NCI-H82 treated with DMSO at 0.1 percent for 48 hours (cell line): ENCODE measurements around the gene PDHX.
A peak's percentile ranks its signal among the peaks of the same experiment; 100 is the strongest.

Experiments used
- DNase-seq: peaks from one replicate; lab custom pipeline; 2025; ENCODE audit not compliant: unreplicated experiment; lab: John Stamatoyannopoulos, UW

PDHX gene

GRCh38 chr11:34988294-34989255 lies 72.2 kb downstream of the PDHX start:
- no peak for DNase-seq

DNA sequence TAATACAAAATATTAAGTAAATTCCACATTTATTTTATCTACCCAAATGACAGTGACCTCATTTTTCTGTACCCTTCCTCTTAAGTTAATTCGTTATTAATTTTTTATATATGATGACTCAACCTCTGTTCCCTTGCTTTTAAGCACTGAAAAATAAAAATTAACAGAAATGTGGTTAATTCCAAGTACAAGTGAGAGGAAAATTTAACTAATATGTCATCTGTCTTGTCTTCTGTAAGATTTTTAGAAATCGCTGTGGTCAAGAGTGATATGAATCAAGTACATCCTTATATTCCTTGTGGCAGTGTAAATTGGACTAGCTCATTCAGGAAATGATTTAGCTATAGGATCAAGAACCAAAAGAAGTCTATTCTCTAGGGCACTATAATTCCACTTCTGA lies 74.5 kb downstream of the PDHX start:
- no peak for DNase-seq

DNA sequence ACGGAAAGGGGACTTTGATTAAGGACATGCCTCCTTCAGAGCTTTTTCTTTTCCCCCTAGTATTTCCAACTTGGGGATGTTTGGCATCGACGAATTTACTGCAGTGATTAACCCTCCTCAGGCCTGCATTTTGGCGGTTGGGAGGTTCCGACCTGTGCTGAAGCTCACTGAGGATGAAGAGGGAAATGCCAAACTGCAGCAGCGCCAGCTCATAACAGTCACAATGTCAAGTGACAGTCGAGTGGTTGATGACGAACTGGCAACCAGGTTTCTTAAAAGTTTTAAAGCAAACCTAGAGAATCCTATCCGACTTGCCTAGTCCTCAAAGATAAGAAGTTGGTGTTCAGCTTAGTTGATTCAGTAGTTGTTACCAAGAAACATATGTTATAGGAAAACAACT lies 78.4 kb downstream of the PDHX start:
- no peak for DNase-seq

- DNase-seq, result no peak
These were observed 80.5 kb downstream of the PDHX start for GRCh38 chr11:34996958-34997357.

DNA sequence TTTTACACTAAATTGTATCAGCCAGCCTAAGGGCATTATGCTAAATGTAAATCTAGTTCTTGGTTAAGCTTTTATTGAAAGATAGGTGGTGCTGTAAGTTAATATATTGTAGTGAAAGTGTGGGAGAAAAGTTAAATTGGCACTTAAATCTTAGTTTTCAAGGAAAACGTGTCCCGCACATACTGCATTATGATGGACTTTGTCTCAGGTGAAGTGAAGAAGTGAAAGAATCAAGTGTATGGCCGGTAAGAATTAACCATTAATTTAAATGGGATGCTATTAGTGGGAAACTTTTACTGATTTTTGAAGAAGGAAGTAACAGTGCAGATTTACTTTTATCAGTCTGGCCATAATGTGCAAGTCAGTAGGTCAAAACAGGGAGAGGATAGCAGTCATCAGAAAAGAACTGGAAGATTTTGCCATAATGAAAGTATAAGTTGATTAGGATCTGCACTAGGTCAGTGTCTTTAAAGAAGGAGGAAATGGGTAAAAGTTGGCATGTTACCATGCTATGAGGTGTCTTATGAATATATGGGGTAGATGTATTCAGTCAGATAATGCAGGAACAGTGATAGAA lies 81.6 kb downstream of the PDHX start:
- DNase-seq, result no peak

DNA sequence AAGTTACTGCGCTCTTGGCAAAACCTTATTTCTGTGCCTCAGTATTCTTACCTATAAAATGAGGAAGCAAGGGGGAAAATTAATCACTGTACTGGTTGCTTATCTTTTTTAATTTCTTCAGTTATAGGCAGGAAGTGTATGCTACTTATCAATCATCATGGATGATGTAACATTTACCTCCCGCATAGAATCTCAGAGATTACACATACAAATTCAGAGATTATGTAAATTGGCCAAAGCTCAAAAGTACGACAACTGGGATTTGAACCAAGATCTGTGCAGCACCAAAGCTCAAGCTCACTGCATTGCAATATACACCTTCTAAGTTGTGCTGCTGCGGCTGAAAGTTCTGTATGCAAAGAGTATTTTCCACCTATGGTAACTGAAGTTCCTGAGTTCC lies 83.0 kb downstream of the PDHX start:
- DNase-seq, result no peak

GRCh38 chr11:35003186-35003585 lies 86.8 kb downstream of the PDHX start:
- no peak for DNase-seq

- no peak for DNase-seq
These were observed 87.2 kb downstream of the PDHX start for GRCh38 chr11:35003658-35004057.

DNA sequence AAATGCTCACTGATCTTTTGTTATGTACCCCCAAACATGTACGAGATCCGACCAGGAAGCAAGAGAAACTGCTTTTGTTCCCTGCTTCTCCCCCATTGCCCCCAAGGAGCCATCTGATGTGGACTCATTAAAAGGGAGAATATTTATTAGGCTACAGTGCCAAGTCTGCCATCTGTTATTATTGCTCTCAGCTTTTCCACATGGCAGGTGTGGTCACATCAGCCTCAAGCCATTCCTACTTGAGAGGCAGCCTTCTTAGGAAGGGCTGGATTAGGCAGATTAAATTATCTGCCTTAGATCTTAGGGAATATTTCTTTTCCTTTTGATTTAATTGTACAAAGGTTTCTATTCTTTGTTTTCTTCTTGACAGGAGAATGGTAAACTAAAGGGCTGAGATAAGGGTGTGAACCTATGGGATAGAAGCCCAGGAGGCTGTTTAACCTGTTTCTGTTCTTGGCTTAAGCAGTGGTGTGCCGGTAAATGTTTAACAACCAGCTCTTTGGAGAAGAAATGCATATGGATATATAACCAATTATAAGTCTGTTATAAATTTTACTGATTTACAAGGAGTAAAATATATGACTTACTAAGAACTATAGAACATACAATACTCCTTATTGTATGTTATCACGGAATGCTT lies 88.8 kb downstream of the PDHX start:
- peak; percentile 62 for DNase-seq

DNA sequence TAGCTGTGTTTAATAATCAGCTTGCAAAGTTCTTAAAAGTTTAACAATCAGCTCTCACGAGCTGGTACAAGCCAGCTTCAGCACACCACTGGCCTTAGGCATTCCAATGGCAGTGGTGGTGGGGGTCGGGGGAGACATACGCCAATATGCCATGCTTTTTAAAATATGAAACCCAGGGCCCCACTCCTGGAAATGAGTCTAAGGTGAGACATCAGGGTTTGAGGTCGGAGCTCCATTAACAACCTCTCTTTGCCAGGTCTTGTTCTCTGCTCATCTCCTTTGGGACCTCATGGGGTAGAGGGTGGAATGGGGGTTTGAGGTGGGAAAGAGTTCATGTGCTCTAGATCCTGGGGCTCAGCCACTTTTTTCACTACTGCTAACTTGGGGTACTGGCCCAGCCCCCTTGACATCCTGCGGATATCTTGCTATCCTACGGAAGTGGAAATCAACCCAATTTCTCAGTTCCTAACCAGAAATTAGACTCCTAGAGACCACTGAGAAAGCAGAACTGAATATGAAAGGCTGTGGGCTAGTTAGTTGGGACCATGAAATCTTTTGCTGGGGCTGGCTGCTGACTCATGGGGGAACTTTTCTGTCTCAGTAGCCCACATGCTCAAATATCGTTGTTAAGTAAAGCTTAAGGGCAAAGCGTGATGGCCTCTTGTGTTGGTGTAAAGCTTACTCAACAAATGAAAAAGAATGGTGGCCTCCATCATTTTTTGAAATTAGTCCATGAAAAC lies 90.1 kb downstream of the PDHX start:
- no peak for DNase-seq

- DNase-seq, result no peak
These were observed 90.9 kb downstream of the PDHX start for GRCh38 chr11:35007277-35007676.

- DNase-seq, result no peak
These were observed 92.9 kb downstream of the PDHX start for GRCh38 chr11:35009191-35009943.

GRCh38 chr11:35009944-35010342 lies 93.5 kb downstream of the PDHX start:
- no peak for DNase-seq

- no peak for DNase-seq
These were observed 94.2 kb downstream of the PDHX start for GRCh38 chr11:35010654-35011053.

DNA sequence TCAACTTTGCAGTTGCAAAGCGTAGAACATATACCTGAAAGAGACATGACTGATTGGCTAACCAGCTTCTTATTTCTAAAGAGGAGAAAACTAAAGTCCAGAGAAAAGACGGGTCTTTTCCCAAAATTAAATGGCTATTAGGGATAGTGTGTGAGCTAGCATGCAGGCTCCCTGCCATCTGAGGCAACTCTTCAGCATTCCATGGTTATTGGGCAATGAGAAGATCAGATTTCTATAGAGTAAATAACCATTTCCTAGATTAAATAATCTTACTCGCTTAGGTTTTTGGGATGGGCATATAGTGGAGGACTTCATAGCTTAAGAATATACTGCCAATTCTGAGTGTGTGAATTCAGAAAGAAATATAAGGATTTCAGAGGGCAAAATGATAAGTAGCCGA lies 95.0 kb downstream of the PDHX start:
- no peak for DNase-seq

DNA sequence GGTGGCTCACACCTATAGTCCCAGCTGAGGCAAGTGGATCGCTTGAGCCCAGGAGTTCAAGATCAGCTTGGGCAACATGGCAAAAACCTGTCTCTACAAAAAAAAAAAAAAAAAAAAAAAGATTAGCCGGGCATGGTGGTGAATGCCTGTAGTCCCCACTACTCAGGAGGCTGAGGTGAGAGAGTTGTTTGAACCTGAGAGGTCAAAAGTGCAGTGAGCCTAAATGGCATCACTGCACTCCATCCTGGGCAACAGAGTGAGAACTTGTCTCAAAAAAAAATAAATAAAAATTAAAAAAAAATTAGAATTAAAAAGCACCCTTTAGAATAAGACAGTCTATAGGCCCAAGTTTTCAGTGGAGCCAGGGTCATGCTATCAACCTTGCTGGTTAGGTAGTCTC lies 95.5 kb downstream of the PDHX start:
- DNase-seq, result no peak

- DNase-seq, result no peak
These were observed 96.2 kb downstream of the PDHX start for GRCh38 chr11:35012467-35013191.

GRCh38 chr11:35013514-35014233 lies 97.3 kb downstream of the PDHX start:
- no peak for DNase-seq

GRCh38 chr11:35014346-35014745 lies 97.9 kb downstream of the PDHX start:
- no peak for DNase-seq
